IPS DF 4.7 (cell line): ENCODE measurements around the gene SEC23A.
"Not testable (repeated sequence)": the region's sequence is repeated elsewhere in the genome, so short reads cannot be mapped to it uniquely, and the experiment has no call there.

Experiments
- DNase-seq: peaks from one replicate; pipeline ENCODE4 v3.0.0-alpha.2; 2013; ENCODE audit warnings: low spot score; ENCODE audit errors: extremely low read depth

The SEC23A gene

DNA sequence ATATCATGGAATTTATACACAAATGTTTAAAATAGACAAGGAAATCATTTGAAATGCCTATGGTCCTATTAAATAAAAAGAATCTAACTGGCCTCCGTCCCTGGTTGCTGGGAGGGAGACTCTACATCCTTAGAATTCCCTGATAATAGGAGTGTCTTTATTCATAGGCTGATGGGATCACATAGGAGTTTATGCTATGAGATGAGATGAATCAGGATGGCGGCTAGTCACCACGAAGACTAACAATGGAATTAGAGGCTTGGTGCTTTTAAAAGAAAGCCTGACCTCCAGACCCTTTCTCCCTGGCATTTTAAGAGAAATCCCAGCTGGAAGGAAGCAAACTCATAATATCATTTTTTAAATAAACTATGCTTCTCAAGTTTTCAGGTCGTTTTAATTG, 69.7 kb downstream of the SEC23A start:
- DNase-seq: no peak

DNA sequence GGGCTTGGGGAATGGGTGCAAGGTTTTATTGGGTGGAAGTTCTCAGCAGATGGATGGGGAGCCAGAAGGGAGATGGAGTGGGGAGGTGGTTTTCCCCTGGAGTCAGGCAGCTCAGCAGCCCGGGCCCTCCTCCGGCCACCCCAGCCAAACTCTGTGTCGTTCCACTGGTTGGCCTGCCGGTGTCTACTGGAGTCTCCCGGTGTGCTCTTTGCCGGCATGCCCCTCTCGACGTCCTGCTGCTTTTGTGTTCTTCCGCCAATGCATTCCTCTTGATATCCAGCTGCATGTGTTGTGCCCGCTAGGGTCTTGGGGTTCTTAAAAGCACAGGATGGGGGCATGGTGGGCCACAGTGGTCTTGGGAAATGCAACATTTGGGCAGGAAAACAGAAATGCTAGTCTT, 72.8 kb downstream of the SEC23A start:
- DNase-seq: no peak

DNA sequence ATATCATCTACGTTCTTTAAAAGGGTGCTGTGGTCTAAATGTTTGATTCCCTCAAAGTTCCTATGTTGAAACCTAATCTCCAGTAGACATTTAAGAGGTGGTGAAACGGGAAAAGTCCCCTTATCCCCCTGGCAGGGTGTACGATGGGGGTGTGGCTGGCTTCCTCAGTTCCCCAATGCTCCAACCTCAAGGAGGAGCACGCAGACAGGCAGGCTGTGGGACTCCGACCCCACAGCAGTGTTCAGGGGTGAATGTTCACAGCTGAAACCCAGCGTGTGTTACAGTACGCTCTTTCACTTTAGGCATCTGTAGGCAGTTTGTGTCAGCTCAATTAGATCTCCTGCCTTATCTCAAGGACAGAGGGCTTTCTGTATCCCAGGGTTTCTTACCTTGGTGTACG, 73.2 kb downstream of the SEC23A start:
- DNase-seq: no peak

DNA sequence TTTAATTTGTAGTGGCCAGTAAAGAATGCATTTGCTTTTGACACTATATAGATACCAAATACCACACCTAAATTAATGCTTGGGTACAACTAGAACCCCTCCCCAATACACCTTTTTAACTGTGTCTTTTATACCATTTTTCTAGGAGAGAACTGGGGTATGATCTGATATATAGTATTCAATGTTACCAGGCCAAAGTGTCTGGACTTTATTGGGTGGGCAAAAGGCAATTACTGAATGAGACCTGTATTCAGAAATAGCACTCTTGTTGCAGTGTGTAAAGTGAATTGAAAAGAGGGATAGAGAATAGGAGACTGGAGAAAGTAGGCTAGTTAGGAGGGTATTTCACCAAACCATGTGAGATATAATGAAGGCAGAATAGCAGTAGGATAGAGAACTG, 74.4 kb downstream of the SEC23A start:
- DNase-seq: no peak

DNA sequence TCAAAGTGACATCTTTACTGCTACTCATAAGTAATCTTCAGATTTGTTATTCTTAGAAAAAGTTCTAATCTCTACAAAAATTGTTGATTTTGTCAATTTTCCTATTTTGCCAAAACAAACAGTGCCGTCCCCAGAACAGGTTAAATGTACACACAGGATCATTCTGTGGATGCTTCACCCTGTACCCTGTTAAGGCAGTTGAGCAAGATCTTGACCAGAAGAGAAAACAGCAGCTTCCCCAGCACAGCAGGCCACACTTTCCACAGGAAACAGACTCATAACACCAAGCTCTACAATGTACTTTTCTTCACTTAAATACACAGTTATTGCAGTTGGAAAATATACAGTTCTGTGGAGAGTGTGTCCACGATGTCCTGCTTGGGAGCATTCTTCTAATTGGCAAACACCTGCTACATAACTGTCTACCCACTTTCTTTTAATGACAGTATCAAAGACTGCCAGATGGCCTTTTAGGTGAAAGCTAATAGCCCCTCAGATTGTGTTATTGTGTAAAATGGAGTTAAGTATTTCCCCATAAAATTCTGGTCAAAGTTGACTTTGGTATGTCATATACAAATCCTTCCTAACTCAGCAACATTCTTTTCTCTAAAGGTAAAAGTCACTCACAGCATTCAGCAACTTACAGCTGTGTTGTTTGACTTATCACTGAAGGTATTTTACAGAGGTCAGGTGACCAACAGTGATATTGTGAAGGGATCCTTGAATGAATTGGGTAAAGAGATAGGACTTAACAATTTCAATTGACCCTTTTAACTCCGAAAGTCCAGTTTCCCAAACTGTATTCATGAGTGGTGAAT, 77.0 kb downstream of the SEC23A start:
- DNase-seq: no peak

DNA sequence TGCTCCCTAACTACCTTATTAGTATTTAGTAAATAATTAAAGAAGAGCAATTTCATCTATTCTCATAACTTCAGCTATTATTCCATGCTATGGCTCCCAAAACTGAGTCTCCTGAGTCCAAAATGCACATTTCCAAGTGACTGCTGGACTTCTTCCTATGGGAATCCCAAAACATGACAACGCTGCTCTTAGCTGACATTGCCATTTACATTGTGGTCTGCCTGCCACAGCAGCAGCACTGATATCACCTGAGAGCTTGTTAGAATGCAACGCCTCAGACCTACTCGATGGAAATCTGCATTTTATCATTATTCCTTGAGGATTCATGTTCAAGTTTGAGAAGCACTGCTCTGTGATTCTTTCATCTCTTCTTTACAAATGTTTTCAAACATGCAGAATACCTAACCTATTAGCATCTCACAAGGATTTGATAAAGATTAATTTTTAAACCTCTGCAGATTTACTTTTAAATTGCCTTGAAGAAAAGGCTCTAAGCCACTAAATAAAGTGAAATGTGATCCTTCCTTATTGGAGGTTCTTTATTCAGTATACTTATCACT, 77.7 kb downstream of the SEC23A start:
- DNase-seq: no peak

DNA sequence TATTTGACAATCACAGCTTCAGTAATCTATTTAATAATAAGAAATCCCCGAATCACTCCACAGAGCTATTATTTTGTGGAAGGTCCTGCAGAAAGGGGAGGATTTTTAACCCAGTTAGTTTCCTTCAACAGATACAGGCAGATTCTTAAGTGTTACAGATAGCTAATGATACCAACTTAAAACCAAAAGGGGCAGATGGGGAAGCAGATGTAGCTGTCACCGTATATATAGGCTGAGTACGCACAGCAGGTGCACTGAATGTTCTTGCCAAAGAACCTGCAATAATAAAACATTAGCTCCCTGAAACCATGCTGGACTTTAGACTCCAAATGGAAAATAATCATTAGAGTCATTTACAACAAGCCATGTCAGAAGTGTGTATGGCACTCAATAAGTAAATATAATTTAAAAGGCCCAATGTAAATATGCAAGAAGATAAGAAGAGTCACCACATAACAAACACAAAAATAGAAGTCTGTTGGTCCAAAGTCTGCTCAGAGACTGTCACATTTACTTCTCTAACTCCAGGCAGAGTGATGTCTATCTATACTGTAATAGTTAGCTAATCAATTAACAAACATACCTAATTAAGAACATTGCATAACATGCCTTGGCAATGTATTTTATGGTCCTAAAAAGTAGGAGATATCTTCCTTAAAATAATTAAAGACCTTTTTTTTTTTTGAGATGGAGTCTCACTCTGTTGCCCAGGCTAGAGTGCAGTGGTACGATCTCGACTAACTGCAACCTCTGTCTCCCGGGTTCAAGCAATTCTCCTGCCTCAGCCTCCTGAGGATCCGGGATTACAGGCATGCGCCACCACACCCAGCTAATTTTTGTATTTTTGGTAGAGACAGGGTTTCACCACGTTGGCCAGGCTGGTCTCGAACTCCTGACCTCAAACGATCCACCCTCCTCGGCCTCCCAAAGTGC, 78.8 kb downstream of the SEC23A start:
- DNase-seq: no peak

DNA sequence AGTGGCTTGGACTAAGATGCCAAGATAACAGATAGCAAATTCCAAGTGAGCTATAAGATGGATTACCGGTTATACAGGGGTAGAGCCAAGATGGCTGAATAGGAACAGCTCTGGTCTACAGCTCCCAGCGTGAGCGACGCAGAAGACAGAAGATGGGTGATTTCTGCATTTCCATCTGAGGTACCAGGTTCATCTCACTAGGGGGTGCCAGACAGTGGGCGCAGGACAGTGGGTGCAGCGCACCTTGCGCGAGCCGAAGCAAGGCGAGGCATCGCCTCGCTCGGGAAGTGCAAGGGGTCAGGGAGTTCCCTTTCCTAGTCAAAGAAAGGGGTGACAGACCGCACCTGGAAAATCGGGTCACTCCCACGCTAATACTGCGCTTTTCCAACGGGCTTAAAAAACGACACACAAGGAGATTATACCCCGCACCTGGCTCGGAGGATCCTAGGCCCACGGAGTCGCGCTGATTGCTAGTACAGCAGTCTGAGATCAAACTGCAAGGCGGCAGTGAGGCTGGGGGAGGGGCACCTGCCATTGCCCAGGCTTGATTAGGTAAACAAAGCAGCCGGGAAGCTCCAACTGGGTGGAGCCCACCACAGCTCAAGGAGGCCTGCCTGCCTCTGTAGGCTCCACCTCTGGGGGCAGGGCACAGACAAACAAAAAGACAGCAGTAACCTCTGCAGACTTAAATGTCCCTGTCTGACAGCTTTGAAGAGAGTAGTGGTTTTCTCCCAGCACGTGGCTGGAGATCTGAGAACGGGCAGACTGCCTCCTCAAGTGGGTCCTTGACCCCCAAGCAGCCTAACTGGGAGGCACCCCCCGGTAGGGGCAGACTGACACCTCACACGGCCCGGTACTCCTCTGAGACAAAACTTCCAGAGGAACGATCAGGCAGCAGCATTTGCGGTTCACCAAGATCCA, 85.7 kb downstream of the SEC23A start:
- DNase-seq: not testable (repeated sequence)

DNA sequence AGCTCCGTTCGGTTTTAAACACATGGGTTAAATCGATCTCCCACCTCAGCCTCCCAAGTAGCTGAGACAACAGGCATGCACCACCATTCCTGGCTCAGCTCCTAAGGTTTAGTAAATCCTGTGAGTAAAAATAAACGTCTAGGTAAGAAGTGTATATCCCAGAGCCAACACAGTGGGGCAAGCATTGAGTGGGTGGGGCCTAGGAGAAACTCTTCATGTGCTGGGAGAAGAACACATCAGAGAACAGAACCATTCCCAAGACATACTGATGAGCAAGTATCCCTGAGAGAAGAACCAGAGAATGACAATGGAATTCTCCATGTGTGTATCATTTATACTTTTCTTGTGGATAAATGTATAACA, 86.3 kb downstream of the SEC23A start:
- DNase-seq: no peak

DNA sequence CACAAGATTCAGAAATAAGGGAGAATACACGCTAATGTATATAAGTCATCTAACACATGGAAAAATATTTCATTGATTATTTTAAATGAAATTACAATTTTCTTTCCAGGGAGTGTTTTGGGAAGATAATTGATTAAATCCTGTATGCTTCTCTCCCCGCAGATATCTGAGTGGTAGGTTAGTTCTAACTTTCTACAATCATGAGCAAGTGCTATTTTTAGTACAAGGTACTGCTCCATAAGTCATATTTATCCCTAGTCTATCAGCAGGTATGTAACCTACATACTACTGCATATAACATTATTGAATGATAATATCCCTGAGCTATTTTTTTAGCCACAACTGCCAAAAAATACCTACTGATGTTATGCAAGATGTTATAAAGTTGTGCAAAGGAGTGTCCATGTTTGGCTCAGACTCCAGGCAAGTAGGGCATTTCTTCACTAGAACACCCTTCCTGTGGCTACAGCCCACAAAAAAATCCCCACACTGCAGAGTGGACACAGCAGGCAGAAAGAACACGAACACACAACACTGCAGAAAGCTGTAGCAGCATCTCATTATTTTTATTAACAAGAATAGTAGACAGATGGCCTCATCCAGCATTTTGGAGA, 87.0 kb downstream of the SEC23A start:
- DNase-seq: no peak

DNA sequence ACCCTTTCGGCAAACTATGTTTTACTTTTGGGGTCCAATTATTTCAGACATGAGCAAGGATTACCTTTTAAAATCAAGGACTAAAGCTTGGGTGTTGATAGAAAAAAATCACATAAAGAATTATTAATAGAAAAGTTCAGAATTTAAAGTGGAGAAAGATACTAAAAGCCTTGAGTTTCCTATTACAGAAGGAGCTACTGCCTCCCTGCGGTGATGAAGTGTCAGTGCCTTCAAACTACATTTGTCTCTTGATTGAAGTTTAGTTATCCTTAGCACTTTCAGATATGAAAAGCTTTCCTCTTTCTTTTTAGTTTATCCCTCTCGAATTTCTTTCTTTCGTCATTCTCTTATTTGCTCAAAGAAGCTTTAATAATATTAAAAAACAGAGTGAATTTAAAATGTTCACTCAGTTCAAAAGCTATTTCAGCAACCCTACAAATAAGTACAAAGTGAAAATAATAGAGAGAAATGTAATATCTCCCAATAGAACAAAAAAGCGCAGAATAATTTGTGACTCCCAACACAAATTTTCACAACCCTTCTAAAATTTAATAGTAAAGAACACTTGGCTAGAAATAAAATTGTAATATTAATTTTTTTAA, 87.6 kb downstream of the SEC23A start:
- DNase-seq: peak; percentile 14

DNA sequence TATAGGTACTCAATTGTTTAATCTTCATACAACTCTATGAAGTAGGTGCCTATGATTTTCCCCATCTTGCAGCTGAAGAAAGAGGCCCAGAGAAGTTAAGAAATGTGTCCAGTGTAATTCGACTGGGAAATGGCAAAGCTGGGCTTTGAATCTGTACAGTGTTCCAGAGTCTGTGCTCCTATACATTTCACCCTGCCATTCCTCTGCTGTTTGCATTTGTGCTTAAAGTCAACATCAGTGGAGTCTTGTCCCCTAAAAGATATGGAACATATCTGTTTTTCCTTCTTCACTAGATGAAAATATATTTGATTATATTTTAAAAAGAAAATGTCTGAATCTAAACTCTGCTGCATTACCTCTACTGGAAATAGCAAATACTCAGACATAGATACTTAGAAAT, 88.6 kb downstream of the SEC23A start:
- no peak for DNase-seq

DNA sequence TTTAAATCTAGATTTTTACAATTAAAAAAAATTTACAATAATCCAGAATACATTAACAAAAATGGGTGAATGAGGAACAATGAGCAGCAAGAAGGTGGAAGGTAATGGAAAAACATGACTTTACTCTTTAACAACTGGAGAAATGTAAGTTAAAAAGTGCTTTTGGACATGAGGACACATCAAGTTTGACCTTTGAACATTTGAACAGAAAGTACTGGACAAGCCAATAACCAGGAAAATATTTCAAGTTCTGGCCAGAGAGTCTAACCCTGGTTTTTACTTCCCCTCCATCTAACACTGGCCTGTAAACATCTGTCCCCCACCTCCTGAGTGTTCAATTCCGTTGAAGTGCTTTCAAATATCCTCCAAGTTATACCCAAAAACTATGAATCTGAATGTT, 94.1 kb downstream of the SEC23A start:
- DNase-seq: not testable (repeated sequence)

DNA sequence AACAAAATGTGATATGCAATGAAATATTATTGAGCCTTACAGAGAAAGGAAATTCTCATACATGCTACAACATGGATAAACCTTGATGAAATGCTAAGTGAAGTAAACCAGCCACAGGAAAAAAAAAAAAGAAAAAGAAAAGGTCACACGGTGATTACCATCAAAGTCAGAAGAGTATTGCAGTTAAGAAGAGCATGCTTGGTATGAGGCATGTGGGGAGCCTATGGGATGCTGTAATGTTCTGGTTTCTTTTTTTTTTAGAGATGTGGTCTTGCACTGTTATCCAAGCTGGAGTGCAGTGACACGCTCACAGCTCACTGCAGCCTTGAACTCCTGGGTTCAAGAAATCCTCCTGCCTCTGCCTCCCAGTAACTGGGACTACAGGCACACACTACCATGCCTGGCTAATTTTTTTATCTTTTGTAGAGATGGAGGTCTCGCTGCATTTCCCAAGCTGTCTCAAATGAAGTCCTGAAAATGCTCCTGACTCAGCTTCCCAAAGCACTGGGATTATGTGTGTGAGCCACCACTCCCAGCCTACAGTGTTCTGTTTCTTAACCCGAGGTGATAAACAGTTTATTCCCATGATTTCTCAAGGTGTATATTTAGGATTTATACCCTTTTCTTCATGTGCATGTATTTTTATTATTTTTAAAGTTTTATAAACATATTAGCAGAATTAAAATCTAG, 96.2 kb downstream of the SEC23A start:
- no peak for DNase-seq

DNA sequence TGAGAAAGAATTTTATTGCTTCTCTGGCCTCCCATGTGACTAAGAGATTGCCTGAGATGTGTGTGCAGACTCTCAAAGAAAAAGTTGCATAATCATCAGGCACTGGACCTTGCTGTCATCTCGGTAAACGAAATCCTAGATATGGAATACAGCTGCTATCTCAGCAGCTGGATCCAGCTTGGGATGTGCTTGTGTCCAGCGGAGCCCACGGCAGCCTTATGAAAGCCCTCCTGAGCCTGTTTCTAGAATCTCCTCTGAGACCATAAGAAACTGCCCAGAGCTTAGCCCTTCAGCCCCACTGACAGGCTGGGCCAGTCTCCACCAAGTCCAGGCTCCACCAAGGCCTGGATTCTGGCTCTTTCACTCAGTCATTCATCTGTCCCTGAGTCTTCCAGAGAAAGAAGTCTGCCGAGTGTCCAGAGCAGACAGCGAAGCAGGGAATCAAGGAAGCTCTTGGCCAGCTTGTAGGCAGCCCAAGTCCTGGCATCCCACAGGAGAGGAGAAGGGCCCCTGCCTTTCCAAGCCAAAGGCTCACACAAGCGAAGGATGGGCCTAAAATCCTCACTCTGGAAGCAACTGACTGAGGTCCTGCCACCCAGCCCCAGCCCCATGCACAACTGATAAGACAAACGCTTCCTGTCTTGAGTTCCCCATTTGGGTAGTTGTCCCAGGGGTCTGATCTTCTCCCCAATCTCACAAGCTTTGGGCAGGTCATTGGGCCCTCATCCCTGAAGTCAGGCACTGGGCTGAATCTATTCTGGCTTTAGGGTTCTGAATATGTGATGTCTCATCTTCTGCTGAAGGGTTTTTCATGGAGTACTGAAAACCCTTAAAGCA, 97.8 kb downstream of the SEC23A start:
- no peak for DNase-seq

DNA sequence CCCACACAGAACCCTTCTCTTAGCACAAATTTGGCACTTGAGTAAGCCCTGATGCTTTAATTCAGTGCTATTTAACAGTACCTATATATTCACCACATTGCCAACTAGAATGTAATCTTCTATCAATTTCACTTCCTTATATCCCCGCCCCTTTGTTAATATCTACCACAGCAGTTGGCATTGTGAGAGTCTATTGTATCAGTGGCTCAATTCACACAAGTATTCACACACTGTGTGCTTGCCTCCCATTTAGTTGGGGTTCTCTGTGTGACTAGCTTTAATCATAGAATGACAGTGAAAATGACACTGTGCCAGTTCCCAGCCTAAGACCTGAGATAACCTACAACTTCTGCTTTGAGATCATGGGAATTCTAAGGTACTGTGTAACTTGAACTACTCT, 103.1 kb downstream of the SEC23A start:
- no peak for DNase-seq

DNA sequence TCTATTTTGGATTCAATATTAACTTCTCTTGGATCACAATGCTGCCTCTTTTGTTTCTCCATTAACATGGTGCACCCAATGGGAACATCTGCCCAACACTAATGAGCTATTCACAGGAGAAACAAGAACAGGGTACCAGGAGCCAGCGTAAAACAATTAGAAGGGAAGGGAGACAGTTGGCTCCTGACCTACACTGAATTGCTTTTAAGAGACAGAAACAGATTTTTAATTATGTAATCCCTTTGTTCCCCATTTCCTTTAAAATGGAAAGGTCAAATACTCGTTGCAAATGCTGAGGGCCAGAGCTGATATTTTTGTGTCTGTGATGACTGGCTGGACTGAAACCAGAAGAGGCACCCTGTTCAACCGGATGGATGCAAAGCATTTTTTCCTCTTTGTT, 108.3 kb downstream of the SEC23A start:
- DNase-seq: no peak

DNA sequence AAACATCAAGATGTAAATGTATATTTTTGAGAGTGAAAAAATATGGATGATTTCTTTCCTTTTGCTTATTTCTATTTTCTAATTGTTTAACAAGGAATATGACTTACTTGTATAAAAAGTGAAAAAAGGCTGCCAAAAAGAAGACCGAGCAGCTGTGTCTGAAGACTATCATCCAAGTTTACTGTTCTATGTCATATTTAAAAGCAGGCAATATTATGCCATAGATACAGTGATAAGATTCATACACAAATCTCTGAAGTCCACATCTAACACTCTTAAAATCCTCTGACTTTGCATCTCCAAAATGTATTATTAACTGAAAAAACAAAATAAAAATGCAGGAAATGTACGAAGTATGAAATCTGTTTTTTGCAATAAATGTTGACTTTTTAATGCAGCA, 109.1 kb downstream of the SEC23A start:
- DNase-seq: no peak
